DMS79 treated with DMSO at 0.1 percent for 48 hours (cell line): ENCODE measurements around the gene HENMT1.

Experiments
- DNase-seq: peaks from one replicate; lab custom pipeline; 2025; lab: John Stamatoyannopoulos, UW

HENMT1 gene

DNA sequence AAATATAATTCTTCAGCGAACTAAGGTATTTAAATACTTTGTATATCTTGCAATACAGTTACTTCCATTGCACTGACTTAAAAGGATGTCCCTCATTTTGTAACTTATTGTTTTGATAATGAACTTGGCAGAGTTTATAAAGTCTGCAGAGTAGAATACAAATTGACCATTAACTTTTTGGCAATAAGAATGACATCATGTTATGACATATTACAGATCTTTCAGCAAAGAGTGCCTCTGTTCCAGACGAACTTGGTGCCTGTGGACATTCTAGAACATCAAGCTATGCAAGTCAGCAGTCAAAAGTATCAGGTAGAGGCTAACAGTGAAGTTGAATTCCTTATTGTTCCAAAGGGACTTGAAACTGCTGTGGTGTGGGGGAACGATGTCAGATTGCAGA, 32.9 kb downstream of the HENMT1 start:
- no peak for DNase-seq

DNA sequence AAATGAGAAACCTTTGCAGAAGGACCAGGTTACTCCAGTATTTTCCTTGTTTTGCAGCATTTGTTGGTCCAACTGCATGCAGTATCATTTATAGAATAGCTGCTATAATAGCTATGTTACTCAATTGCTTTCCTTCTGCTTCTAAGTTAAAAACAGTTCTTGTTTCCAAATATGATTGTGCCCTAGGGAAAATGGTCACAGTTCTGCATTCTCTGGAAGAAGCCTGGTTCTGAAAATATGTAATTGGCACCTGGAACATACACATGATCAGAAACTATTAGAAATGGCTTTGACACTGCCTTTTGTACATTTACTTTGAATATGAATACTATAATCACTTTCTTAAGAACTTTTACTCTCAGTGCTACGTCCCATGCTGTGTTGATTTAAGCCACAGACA, 33.6 kb downstream of the HENMT1 start:
- DNase-seq: no peak

DNA sequence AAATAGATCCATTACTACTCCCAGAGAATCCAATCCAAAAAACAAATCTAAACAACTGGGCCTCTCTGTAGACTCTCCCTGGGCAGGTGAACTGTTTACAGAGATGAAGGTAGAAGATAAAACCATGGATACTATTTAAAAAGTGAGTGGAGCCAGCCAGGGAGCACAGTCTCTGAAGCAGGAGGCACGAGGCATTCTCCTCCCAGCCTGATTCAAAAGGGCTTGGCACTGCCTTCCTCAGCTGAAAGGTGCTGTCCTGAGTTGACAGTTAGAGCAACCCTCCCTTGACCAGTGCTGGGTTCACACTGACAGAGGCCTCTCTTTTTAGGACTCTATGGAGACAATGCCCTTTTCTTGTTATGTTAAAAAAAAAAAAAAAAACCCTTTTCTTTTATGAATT, 36.8 kb downstream of the HENMT1 start:
- DNase-seq: no peak

DNA sequence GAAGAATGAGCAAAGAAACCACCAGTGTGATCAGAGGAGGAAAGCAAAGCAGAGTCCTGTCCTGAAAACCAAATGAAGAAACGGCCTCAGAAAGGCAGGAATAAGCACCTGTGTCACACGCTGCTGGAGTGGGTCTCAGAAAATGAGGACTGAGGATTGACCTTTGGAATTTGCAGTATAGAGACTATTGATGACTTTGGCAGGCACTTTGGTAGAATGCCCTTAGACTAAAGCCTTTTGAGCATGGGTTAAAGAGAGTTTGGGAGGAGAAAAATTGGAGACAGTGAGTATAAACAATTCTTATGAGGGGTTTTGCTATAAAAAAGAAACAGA, 43.2 kb downstream of the HENMT1 start:
- no peak for DNase-seq

DNA sequence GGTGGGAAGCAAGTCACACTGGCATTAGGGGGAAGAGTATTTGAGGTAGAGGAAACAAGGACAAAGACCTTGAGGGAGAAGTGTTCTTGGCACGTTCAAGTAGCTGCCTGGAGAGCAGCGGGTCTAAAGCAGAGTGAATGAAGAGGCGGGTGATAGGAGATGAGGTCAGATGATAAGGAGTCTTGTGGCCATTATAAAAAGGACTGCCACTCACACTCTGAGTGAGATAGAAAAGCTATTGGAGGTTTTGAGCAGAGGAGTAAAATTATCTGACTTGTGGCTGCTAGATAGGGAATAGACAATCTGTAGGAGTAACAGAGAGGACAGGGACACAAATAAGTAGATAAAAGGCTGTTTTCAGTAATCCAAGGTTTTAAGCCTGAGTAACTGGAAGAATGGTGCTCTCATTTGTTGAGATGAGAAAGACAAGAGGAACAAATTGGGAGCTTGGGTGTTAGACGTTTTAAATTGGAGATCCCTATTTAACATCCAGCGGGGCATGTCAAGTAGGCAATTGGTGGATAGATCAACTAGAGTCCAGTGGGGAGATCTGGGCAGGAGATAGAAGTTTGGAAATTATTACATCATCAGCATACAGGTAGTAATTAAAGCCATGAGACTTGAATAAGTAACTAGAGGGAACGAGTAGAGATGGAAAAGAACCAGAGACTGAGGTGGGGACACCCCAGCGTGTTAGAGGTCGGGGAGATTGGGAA, 43.7 kb downstream of the HENMT1 start:
- DNase-seq: peak; percentile 71

DNA sequence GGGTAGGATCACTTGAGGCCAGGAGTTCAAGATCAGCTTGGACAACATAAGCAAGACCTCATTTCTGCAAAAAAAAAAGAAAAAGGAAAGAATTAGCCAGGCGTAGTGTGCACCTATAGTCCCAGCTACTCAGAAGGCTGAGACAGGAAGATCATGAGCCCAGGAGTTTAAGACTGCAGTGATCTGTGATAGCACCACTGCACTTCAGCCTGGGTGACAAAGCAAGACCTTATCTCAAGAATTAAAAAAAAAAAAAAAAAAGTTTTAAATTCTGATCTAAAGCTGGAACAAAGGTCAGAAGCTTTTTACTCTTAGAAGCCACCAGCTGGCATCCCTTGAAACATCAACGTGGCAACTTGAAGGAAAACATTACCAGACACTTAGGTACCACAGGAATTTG, 45.3 kb downstream of the HENMT1 start:
- peak; percentile 4 for DNase-seq

DNA sequence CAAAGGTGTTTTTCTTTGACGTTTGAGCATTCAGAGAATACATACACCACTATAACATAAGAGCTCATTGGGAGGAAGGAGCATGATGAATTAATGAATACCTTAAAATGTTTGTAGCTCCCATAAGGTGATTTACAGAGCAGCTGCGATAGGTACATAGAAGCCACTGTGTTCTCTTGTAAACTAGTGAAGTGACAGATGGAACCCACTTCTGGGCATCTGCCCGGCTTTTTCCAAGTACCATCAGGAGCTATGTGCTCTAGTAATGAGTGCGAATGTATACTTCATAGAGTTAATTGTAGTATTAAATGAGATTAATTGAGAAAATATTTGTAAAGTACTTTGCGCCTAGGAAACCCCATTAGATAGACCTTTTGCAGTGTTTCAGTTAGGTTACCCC, 48.4 kb downstream of the HENMT1 start:
- DNase-seq: no peak

DNA sequence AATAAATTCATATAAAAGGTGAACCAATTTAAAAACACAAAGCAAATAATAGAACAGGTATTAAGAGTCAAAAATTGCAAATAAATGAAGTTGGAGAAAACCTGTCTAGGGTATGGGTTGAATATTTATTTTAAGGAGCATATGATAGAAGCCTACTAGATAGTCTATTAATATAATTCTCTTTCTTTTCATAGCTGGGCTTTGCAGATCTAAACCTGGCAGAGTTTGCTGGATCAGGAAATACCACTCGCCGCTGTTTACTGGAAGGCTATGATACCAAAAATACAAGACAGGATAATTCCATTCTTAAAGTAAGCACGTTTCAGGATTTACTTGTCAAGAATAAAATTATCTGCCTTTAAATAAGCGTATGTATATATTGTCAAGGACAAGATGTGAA, 48.9 kb downstream of the HENMT1 start:
- DNase-seq: no peak

DNA sequence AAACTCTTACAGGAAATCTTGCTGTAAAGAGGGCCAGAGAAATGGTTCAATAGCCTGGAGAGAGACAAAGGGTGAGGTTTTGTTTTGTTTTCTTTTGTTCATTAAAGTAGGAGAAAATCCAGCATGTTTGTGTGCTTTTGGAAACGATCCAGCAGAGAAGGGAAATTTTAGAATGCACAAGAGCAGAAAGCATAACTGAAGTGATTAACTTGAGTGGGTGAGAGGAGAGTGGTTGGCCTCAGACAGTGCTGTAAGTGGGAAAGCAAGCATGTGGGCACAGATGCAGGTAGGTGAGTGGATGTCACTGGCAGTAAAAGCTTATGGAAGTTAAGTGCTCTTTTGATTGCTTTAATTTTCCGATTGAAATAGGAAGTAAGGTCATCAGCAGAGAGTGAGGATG, 50.8 kb downstream of the HENMT1 start:
- DNase-seq: peak; percentile 100

DNA sequence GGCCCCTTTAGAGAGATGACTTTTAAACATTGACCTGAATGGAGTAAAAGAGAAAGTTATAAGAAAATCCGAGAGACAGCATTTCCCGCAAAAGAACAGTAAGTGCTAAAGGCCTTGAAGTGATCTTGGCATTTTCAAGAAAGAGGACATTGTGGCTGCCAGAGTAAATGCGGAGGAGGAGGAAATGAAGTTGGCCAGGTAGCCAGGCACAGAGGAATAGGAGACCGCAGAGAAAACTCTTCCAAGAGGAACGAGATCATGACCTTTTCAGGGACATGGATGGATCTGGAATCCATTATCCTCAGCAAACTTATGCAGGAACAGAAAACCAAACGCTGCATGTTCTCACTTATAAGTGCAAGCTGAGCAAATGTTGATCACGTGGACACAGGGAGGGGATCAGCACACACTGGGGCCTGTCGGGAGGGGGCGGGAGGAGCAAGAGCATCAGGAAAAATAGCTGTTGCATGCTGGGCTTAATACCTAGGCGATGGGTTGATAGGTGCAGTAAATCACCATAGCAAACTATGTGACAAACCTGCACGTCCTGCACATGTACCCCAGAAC, 51.3 kb downstream of the HENMT1 start:
- DNase-seq: peak; percentile 97

DNA sequence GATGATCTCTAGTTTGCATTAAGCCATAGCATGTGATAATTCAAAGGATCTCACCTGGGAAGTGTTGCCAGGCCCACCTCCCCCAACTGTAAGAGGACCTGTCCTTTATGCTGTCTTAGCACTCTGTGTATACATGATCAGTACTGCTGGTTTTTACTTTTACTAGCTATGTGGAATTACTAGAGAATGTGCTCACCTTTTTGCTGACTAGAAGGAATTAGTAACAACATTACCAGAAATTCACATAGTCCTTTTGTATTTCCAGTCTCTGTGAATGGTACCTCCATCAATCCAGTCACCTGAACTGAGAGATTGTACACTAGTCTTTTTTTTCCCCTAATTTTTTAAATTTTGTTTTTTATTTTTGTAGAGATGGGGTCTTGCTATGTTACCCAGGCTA, 54.4 kb downstream of the HENMT1 start:
- DNase-seq: no peak

DNA sequence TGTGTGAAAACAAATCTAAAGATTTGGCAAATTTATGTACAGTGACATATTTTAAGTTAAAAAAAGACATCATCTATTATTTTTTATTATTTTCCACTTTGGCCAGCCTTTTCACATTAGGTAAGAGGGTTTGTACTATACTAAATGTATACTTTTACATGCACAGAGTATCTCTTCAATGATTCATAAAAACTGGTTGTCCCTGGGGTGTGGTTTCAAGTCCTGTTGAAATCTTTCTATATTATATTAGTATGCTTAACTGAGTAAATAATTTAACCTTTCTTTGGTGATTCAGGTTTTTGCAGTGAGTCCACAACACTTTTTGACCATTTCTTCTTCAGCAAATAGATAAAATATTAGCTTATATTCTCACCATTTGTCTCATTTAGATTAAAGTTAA, 55.3 kb downstream of the HENMT1 start:
- no peak for DNase-seq

DNA sequence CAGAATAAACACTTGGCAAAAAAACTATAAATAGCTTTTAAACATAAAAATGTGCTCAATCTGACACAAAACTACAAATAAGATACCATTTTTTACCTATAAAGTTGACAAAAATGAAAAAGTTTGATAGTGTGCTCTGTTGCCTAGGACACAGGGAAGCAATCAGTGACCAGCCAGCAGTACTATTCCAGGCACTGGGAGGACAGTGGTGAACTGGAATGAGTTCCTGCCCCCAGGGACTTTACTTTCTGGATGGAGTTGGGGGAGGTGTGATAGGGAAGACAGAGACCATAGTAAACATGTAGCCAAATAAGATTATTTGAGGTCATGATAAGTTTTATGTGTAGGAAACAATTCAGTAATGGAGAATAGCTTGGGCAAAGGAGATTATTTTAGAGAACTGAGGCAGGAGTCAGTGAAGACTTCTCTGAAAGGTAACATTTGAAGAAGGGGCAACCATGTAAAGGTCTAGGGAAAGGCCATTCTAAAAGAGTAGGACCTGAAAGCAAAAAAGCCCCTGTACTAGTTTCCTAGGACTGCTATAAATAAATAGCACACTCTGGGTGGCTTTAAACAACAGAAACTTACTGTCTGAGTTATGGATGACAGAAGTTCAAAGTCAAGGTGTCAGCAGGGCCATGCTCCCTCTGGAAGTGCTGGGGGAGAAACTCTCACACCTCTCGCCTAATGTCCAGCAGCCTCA, 59.0 kb downstream of the HENMT1 start:
- DNase-seq: no peak

DNA sequence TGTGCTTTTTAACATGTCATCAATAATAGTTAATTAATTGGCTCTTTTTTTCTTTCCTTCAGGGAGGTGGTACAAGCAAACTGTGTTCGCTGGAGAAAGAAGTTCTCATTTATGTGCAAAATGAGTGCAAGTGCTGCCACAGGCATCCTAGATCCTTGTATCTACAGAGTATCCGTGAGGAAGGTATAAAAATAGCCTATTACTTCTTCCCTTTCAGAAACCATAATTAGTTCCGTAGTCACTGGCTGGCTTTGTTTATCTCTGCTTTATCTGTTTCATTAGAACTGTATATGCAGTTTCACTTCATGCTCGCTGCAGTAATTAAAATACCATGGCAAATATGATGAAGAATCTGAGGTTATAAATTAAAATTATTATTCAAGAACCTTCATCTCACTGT, 60.4 kb downstream of the HENMT1 start:
- no peak for DNase-seq

DNA sequence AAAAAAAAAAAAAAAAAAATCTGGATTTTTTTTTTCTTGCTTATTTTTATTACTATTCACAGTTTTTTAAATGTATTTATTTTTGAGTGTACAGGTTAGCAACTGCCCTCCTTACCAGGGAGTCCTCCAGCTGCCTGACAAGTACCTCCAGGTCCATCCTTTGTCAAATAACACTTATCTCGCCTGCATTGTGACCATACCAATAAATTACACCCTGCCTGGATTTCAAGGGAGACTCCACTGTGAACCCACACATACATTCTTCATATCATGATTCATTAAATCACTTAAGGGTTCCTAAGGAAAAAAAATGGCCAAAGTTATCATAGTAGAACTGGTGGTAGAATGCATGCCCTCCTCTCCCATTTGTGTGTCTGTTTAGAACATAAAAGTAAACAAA, 62.6 kb downstream of the HENMT1 start:
- DNase-seq: no peak
